Type B pancreatic cell (in vitro differentiated cells): ENCODE data around the gene OSMR. TPM values are rescaled to one million over a fixed set of nuclear protein-coding genes. Genes with fewer than 3 reads are reported as not detected.

Source experiments
- DNase-seq: peaks from one replicate; pipeline ENCODE4 v3.0.0; 2021; ENCODE audit warnings: mixed read lengths; ENCODE audit not compliant: unreplicated experiment; ENCODE audit errors: extremely low spot score
- H3K27ac Mint-ChIP-seq: 2 replicates; pipeline ENCODE4 v1.8.0; 2021; ENCODE audit warnings: mild to moderate bottlenecking, mixed read lengths
- H3K27me3 Mint-ChIP-seq: 2 replicates; pipeline ENCODE4 v1.8.0; 2021; ENCODE audit warnings: mixed read lengths
- H3K36me3 Mint-ChIP-seq: 2 replicates; pipeline ENCODE4 v1.8.0; 2021; ENCODE audit warnings: mixed read lengths
- H3K4me1 Mint-ChIP-seq: one replicate; pipeline ENCODE4 v1.8.0; 2021; ENCODE audit warnings: mixed read lengths; ENCODE audit not compliant: unreplicated experiment
- H3K4me3 Mint-ChIP-seq: 2 replicates; pipeline ENCODE4 v1.8.0; 2021; ENCODE audit warnings: mild to moderate bottlenecking, mixed read lengths
- H3K9me3 Mint-ChIP-seq: 2 replicates; pipeline ENCODE4 v1.8.0; 2021; ENCODE audit warnings: mixed read lengths
- CTCF ChIP-seq: fragments of 200-600 bp; sonication (generic); conservative IDR thresholded peaks from 2 replicates; pipeline ENCODE4 v1.5.0; 2021; ENCODE audit warnings: antibody characterized with exemption, mild to moderate bottlenecking
- total RNA-seq: library from RNA; stranded (reverse); gene quantifications from 2 replicates; pipeline ENCODE4 v1.2.1, GENCODE V29; 2021; ENCODE audit warnings: low replicate concordance

The OSMR gene
- total RNA-seq, 1 donor from 2014 or later = 1.3 TPM

GRCh38 chr5:38879078-38879460 is 33.3 kb downstream of the OSMR start:
- no peak for DNase-seq
- Mint-ChIP-seq H3K9me3 (no peaks in the 10 kb centered on the region), H3K36me3 (no peaks in the 10 kb centered on the region), H3K4me1 (no peaks in the 10 kb centered on the region), H3K27ac (no peak overlapping the region), H3K27me3 (no peaks in the 10 kb centered on the region), H3K4me3 (no peak overlapping the region)
- no peak for TF ChIP-seq CTCF

GRCh38 chr5:38883842-38884241 is 38.0 kb downstream of the OSMR start:
- H3K27ac Mint-ChIP-seq = no peak overlapping the region
- no peak for DNase-seq
- no peaks in the 10 kb centered on the region for H3K9me3 Mint-ChIP-seq
- no peaks in the 10 kb centered on the region for H3K4me1 Mint-ChIP-seq
- H3K27me3 Mint-ChIP-seq = no peaks in the 10 kb centered on the region
- no peak for TF ChIP-seq CTCF
- H3K36me3 Mint-ChIP-seq = no peaks in the 10 kb centered on the region
- H3K4me3 Mint-ChIP-seq = no peak overlapping the region

GRCh38 chr5:38885208-38885607 is 39.4 kb downstream of the OSMR start:
- Mint-ChIP-seq H3K27me3 (no peaks in the 10 kb centered on the region), H3K27ac (no peak overlapping the region), H3K4me3 (no peak overlapping the region), H3K36me3 (no peaks in the 10 kb centered on the region), H3K9me3 (no peaks in the 10 kb centered on the region), H3K4me1 (no peaks in the 10 kb centered on the region)
- no peak for TF ChIP-seq CTCF
- no peak for DNase-seq

GRCh38 chr5:38888041-38888440 is 42.2 kb downstream of the OSMR start:
- H3K36me3 Mint-ChIP-seq = no peaks in the 10 kb centered on the region
- no peaks in the 10 kb centered on the region for H3K4me1 Mint-ChIP-seq
- H3K27ac Mint-ChIP-seq = no peak overlapping the region
- H3K9me3 Mint-ChIP-seq = no peaks in the 10 kb centered on the region
- no peak for DNase-seq
- no peak for TF ChIP-seq CTCF
- no peaks in the 10 kb centered on the region for H3K27me3 Mint-ChIP-seq
- no peak overlapping the region for H3K4me3 Mint-ChIP-seq

GRCh38 chr5:38889424-38889823 is 43.6 kb downstream of the OSMR start:
- no peak for TF ChIP-seq CTCF
- no peaks in the 10 kb centered on the region for H3K27me3 Mint-ChIP-seq
- no peaks in the 10 kb centered on the region for H3K4me1 Mint-ChIP-seq
- no peak overlapping the region for H3K27ac Mint-ChIP-seq
- DNase-seq = no peak
- H3K4me3 Mint-ChIP-seq = no peak overlapping the region
- H3K36me3 Mint-ChIP-seq = no peaks in the 10 kb centered on the region
- no peaks in the 10 kb centered on the region for H3K9me3 Mint-ChIP-seq

- H3K9me3 Mint-ChIP-seq = no peaks in the 10 kb centered on the region
- no peak for TF ChIP-seq CTCF
- no peak overlapping the region for H3K27ac Mint-ChIP-seq
- no peaks in the 10 kb centered on the region for H3K27me3 Mint-ChIP-seq
- no peaks in the 10 kb centered on the region for H3K36me3 Mint-ChIP-seq
- no peak for DNase-seq
- no peak overlapping the region for H3K4me3 Mint-ChIP-seq
- no peaks in the 10 kb centered on the region for H3K4me1 Mint-ChIP-seq
Measured at GRCh38 chr5:38891563-38891962, 45.8 kb downstream of the OSMR start.
